Neural cell (in vitro differentiated cells): Measurements from ENCODE around the gene ICA1.
"Not testable (repeated sequence)": the region's sequence is repeated elsewhere in the genome, so short reads cannot be mapped to it uniquely, and the experiment has no call there.

Source experiments
- CTCF ChIP-seq: fragments of 450-650 bp; IDR thresholded peaks from 2 replicates; pipeline ENCODE4 v1.5.1; 2014; ENCODE audit warnings: antibody characterized with exemption, mild to moderate bottlenecking, moderate library complexity; ENCODE audit not compliant: poor library complexity, severe bottlenecking
- REST ChIP-seq: IDR thresholded peaks from 2 replicates; pipeline ENCODE4 v1.6.1; 2012; ENCODE audit warnings: borderline replicate concordance

GRCh38 chr7:8297023-8297422 is 35.1 kb upstream of the ICA1 start:
- not testable (repeated sequence) for TF ChIP-seq CTCF, REST
